Measurements from ENCODE around the gene INPP5A. TPM values are rescaled to one million over a fixed set of nuclear protein-coding genes. Genes with fewer than 3 reads are reported as not detected.

INPP5A gene
- total and polyA plus RNA-seq, 7 donors, result 17.6 to 132 (median 100) TPM

DNA sequence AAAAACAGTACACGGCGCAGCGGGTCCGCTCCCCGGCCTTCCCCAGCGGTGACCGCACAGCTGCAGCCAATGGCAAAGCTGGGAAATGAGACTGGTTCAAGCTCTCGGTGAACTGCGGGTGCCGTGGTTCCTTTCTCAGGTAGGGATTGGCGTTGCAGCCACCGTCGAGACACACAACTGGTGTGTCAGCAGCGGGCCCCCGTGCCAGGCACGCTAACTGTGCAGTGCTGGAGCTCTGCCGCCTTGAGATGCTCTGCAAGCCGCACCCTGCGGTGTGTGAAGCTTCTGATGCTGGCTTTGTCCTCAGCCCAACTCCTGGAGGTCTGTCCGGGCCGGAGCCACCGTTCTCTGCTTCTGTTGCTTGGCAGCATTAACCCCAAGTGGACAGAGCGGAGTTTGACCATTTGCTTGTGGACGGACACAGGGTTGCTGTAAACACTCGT lies 269.0 kb downstream of the INPP5A start:
- 79 to 85% methylated on average over 25 of the region's 25 CpGs for WGBS, 2 donors

DNA sequence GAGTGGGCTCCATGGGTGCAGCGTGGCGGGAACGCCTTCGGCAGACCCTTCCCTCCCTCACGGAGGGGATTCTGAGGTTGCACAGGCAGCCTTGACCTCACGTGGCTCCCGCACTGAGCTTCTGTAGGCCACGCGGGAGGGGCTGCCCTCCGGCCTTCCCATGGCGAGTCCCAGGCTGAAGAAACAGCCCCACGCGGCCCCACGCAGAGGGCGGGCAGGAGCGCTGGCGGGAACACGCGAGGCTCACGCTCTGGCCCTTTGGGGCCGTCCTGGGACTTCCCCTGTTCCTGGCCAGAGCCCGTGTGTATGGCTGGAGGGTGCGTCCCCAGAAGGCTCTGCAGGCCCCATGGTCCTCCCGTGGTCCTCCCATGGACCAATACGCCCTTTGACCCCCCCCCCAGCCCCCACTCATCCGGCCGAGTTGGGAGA lies 270.0 kb downstream of the INPP5A start:
- H3K36me3 ChIP-seq, result no peaks in the 10 kb centered on the region
- H3K27me3 ChIP-seq, result peaks cover 0 to 13% (median 0%) of the 10 kb centered on the region in 3 donors
- H3K9me3 ChIP-seq, result no peaks in the 10 kb centered on the region
- H3K27ac ChIP-seq, result no peak overlapping the region
- H3K4me1 ChIP-seq, result no peaks in the 10 kb centered on the region
- TF ChIP-seq EP300 (IDR thresholded peaks at IDR 0.05), result no peak
- TF ChIP-seq POLR2AphosphoS5 (IDR thresholded peaks at IDR 0.05), result no peak
- no peak for TF ChIP-seq POLR2A (IDR thresholded peaks at IDR 0.05)
- TF ChIP-seq, protein P1, sequence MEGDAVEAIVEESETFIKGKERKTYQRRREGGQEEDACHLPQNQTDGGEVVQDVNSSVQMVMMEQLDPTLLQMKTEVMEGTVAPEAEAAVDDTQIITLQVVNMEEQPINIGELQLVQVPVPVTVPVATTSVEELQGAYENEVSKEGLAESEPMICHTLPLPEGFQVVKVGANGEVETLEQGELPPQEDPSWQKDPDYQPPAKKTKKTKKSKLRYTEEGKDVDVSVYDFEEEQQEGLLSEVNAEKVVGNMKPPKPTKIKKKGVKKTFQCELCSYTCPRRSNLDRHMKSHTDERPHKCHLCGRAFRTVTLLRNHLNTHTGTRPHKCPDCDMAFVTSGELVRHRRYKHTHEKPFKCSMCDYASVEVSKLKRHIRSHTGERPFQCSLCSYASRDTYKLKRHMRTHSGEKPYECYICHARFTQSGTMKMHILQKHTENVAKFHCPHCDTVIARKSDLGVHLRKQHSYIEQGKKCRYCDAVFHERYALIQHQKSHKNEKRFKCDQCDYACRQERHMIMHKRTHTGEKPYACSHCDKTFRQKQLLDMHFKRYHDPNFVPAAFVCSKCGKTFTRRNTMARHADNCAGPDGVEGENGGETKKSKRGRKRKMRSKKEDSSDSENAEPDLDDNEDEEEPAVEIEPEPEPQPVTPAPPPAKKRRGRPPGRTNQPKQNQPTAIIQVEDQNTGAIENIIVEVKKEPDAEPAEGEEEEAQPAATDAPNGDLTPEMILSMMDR (IDR thresholded peaks at IDR 0.05), result no peak
- H3K4me3 ChIP-seq, result no peak overlapping the region
- 85 to 90% methylated on average over 27 of the region's 27 CpGs for WGBS, 2 donors
- DNase-seq, result peak; percentile 56
- intact Hi-C loops (cut with DNase I), result no loop called here

More for the DNA sequence above, 269.0 kb downstream of the INPP5A start:
- TF ChIP-seq, protein P1 (IDR thresholded peaks at IDR 0.05), result no peak
- TF ChIP-seq POLR2AphosphoS5 (IDR thresholded peaks at IDR 0.05) (no peak), EP300 (IDR thresholded peaks at IDR 0.05) (no peak), POLR2A (IDR thresholded peaks at IDR 0.05) (no peak)
- intact Hi-C loops (cut with DNase I), result no loop called here
- Histone ChIP-seq H3K27ac (no peak overlapping the region), H3K9me3 (peaks cover 0 to 3% (median 1%) of the 10 kb centered on the region in 4 donors), H3K4me1 (no peaks in the 10 kb centered on the region), H3K4me3 (no peak overlapping the region), H3K36me3 (no peaks in the 10 kb centered on the region), H3K27me3 (peaks cover 0 to 4% (median 0%) of the 10 kb centered on the region in 3 donors)
- peak; percentile 56 for DNase-seq

DNA sequence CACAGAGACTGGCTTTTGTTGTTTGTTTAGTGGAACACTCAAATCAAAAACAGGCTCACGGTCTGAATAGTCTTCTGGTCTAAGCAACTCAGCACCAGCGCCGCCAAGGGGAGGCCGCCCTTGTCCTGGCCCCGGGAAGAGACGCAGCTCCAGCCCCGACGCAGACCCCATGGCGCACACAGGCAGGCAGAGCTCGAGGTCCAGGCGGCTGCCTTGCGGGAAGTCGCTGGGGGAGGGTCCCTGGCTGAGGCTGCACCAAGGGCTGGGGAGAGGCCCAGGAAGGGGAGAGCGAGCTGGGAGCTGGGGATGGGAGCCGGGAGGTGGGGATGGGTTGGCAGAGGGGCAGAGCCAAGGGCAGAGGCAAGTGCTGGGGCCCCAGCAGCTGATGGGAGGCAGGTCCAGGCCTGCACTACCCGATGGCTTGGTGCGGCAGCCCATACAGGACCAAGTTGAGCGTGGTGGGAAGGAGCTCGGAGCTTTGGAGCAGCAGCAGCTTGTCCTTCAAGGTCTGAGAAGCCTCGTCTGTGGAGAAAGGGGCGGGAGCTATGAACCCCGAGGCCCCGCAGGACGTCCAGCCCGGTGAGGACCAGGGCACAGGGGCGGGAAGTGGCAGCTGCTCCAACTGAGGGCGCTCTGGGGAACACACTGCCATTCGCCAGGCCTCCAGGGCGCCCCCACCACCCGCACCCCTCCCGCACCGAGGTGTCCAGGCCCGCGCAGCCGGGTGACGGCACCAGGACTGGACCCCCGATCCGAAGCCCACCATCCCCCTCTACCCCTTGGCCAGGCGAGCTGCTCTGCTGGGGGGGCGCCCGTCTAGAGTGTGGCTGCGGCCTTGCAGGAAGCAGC lies 271.0 kb downstream of the INPP5A start:
- TF ChIP-seq POLR2AphosphoS5 (IDR thresholded peaks at IDR 0.05) (no peak), POLR2A (IDR thresholded peaks at IDR 0.05) (no peak), EP300 (IDR thresholded peaks at IDR 0.05) (no peak)
- TF ChIP-seq, protein P1 (IDR thresholded peaks at IDR 0.05), result no peak
- H3K4me3 ChIP-seq, result no peak overlapping the region
- no peak for DNase-seq
- peaks cover 0 to 18% (median 2%) of the 10 kb centered on the region in 3 donors for H3K27me3 ChIP-seq
- H3K27ac ChIP-seq, result no peak overlapping the region
- H3K9me3 ChIP-seq, result no peaks in the 10 kb centered on the region
- 61 to 64% methylated on average over 42 of the region's 42 CpGs for WGBS, 2 donors
- H3K36me3 ChIP-seq, result no peaks in the 10 kb centered on the region
- intact Hi-C loops (cut with DNase I), result no loop called here
- H3K4me1 ChIP-seq, result no peaks in the 10 kb centered on the region

DNA sequence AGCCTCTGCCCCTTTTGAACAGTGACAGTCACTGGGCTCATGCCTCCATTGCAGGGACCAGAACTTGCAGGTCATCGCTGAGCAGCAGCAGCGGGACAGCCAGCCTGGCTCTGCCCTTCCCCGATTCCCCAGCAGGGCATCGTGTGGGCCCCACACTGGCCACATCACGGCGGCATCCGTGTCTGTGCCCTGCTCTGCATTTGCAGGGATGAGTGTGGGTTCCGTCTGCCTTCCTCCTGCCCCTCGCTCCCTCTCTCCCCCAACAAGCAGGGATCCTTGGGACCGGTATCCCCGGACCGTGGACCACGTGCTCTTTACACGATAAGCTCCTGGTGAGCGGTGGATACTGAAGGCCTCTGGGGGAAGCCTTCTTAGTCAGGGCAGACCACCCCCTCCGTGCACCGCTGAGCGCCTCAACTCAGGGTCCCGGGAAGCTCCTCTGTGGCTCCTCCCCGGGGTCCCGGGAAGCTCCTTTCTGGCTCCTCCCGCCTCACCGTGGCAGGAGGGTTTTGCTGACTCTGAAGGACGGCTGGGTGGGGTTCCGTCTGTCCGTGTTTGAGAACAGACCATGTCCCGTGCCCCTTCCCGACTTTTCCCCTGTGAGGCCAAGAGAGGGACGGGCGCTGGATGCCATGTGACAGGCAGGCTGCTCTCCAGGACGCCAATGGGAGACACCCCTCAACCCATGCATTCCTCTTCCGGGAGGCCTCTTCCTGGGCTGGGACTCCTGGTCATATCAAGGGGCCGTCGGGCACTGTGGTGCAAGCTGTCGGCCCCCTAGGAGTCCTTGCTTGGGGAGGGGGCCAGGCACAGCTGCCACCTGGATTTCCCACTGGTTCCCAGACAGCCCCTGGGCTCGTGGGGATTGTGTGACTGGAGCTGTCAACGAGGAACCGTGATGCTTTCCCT lies 271.9 kb downstream of the INPP5A start:
- Histone ChIP-seq H3K27me3 (peaks cover 0 to 24% (median 10%) of the 10 kb centered on the region in 3 donors), H3K9me3 (no peaks in the 10 kb centered on the region), H3K27ac (no peak overlapping the region), H3K36me3 (no peaks in the 10 kb centered on the region), H3K4me3 (no peak overlapping the region), H3K4me1 (no peaks in the 10 kb centered on the region)
- TF ChIP-seq POLR2A (IDR thresholded peaks at IDR 0.05) (no peak), EP300 (IDR thresholded peaks at IDR 0.05) (no peak), POLR2AphosphoS5 (IDR thresholded peaks at IDR 0.05) (no peak)
- TF ChIP-seq, protein P1 (IDR thresholded peaks at IDR 0.05), result no peak
- WGBS, 2 donors, result 83 to 86% methylated on average over 38 of the region's 38 CpGs
- peak; percentile 59 for DNase-seq
- intact Hi-C loops (cut with DNase I), result no loop called here

All from sigmoid colon (tissue), 7 donors.